A673 (cell line): ENCODE results near the gene TSPAN7. TPM values are rescaled to one million over a fixed set of nuclear protein-coding genes. Genes with fewer than 3 reads are reported as not detected.

Experiments used
- BruUV-seq: library from RNA; stranded (reverse); fragments of 400-500 nt; replicated peaks from 2 replicates; lab custom pipeline; 2021; lab: Mats Ljungman, UMichigan
- CTCF ChIA-PET: fragments of 300-600 bp; sonication (Branson Sonifier 250); formaldehyde crosslinking; loops from one replicate; lab custom pipeline; 2022; ENCODE audit warnings: antibody characterized with exemption; lab: Charles Lee
- POLR2A ChIA-PET: fragments of 300-600 bp; sonication (Branson Sonifier 250); formaldehyde crosslinking; loops from one replicate; lab custom pipeline; 2022; ENCODE audit warnings: antibody characterized with exemption; ENCODE audit not compliant: low non-redundant PET; lab: Charles Lee
- DNase-seq: peaks from one replicate; pipeline ENCODE4 v3.0.0-alpha.2; 2015; ENCODE audit warnings: low spot score
- H3K27ac ChIP-seq: fragments of 200-600 bp; sonication (generic); 2 replicates; pipeline ENCODE4 v1.5.1; 2016; ENCODE audit warnings: mixed run types, low read depth, mild to moderate bottlenecking, mixed read lengths, antibody characterized with exemption, low read length; ENCODE audit not compliant: poor library complexity, severe bottlenecking
- H3K27me3 ChIP-seq: fragments of 200-600 bp; sonication (generic); replicated peaks from 2 replicates; pipeline ENCODE4 v1.6.1; 2017; ENCODE audit warnings: mixed run types, low read depth, mild to moderate bottlenecking, mixed read lengths, antibody characterized with exemption, low read length; ENCODE audit not compliant: insufficient read depth, poor library complexity
- H3K36me3 ChIP-seq: fragments of 200-600 bp; sonication (generic); 2 replicates; pipeline ENCODE4 v1.6.1; 2016; ENCODE audit warnings: mixed run types, mild to moderate bottlenecking, mixed read lengths, antibody characterized with exemption, low read length; ENCODE audit not compliant: insufficient read depth, poor library complexity, severe bottlenecking
- H3K4me1 ChIP-seq: fragments of 200-600 bp; sonication (generic); 2 replicates; pipeline ENCODE4 v1.6.1; 2017; ENCODE audit warnings: mixed run types, mild to moderate bottlenecking, mixed read lengths, antibody characterized with exemption, low read length; ENCODE audit not compliant: insufficient read depth, poor library complexity, severe bottlenecking
- H3K4me3 ChIP-seq: fragments of 200-600 bp; sonication (generic); 2 replicates; pipeline ENCODE4 v1.5.1; 2016; ENCODE audit warnings: low read depth, mixed run types, mild to moderate bottlenecking, mixed read lengths, low read length; ENCODE audit not compliant: poor library complexity, severe bottlenecking
- H3K9me3 ChIP-seq: fragments of 200-600 bp; sonication (generic); 2 replicates; pipeline ENCODE4 v1.6.1; 2016; ENCODE audit warnings: mixed run types, low read depth, mild to moderate bottlenecking, mixed read lengths, antibody characterized with exemption, low read length; ENCODE audit not compliant: poor library complexity, severe bottlenecking
- CTCF ChIP-seq: fragments of 300-800, 200-600 bp; sonication (generic); conservative IDR thresholded peaks from 2 replicates; pipeline ENCODE4 v1.5.1; 2017; ENCODE audit warnings: low read depth, mild to moderate bottlenecking, antibody characterized with exemption, low read length, moderate library complexity, mixed read lengths
- EZH2 ChIP-seq: fragments of 200-600 bp; sonication (generic); IDR thresholded peaks from 2 replicates; pipeline ENCODE4 v1.6.1; 2017; ENCODE audit warnings: borderline replicate concordance, low read depth, mild to moderate bottlenecking, mixed read lengths, antibody characterized with exemption, low read length; ENCODE audit not compliant: poor library complexity, severe bottlenecking
- intact Hi-C: fragments of 100-400 bp; cut with micrococcal nuclease; formaldehyde crosslinking; loops from one replicate; pipeline ENCODE4 v1.10.0; 2022; ENCODE audit not compliant: unreplicated experiment
- total RNA-seq: library from RNA; stranded (reverse); gene quantifications from 2 replicates; pipeline ENCODE4 v1.2.3, GENCODE V29; 2021

The TSPAN7 gene
- total RNA-seq, 1 experiment from 2014 or later = 0.26 TPM

GRCh38 chrX:38718311-38718710 lies 157.0 kb downstream of the TSPAN7 start:
- no peak for TF ChIP-seq CTCF
- no peak for TF ChIP-seq EZH2
- ChIA-PET POLR2A (no interaction called here), CTCF (no interaction called here)
- Histone ChIP-seq H3K36me3 (no peaks in the 10 kb centered on the region), H3K9me3 (no peaks in the 10 kb centered on the region), H3K27me3 (no peaks in the 10 kb centered on the region), H3K4me3 (no peak overlapping the region), H3K27ac (no peak overlapping the region), H3K4me1 (no peaks in the 10 kb centered on the region)
- DNase-seq = no peak
- intact Hi-C loops = no loop called here
- BruUV-seq = no TSS peak

GRCh38 chrX:38726612-38727011 lies 165.3 kb downstream of the TSPAN7 start:
- ChIA-PET POLR2A (no interaction called here), CTCF (no interaction called here)
- no TSS peak for BruUV-seq
- Histone ChIP-seq H3K36me3 (no peaks in the 10 kb centered on the region), H3K4me3 (no peak overlapping the region), H3K27me3 (no peaks in the 10 kb centered on the region), H3K9me3 (no peaks in the 10 kb centered on the region), H3K4me1 (no peaks in the 10 kb centered on the region), H3K27ac (no peak overlapping the region)
- no peak for DNase-seq
- intact Hi-C loops = no loop called here
- TF ChIP-seq CTCF = no peak
- no peak for TF ChIP-seq EZH2

GRCh38 chrX:38727668-38728067 lies 166.3 kb downstream of the TSPAN7 start:
- Histone ChIP-seq H3K27ac (no peak overlapping the region), H3K4me1 (no peaks in the 10 kb centered on the region), H3K36me3 (no peaks in the 10 kb centered on the region), H3K9me3 (no peaks in the 10 kb centered on the region), H3K27me3 (no peaks in the 10 kb centered on the region), H3K4me3 (no peak overlapping the region)
- intact Hi-C loops = no loop called here
- POLR2A ChIA-PET = no interaction called here
- BruUV-seq = no TSS peak
- no peak for DNase-seq
- no peak for TF ChIP-seq EZH2
- CTCF ChIA-PET = no interaction called here

GRCh38 chrX:38732866-38733265 lies 171.5 kb downstream of the TSPAN7 start:
- intact Hi-C loops = no loop called here
- BruUV-seq = no TSS peak
- Histone ChIP-seq H3K27me3 (no peaks in the 10 kb centered on the region), H3K4me1 (no peaks in the 10 kb centered on the region), H3K36me3 (no peaks in the 10 kb centered on the region), H3K9me3 (no peaks in the 10 kb centered on the region), H3K4me3 (no peak overlapping the region), H3K27ac (no peak overlapping the region)
- no peak for DNase-seq
- ChIA-PET POLR2A (no interaction called here), CTCF (no interaction called here)
- no peak for TF ChIP-seq CTCF
